RWPE1 (cell line): ENCODE data around the gene ATXN2.

Experiments
- CTCF ChIA-PET: fragments of 350-600 bp; sonication (Branson Sonifier 250); formaldehyde crosslinking; extraction: SDS; loops from one replicate; lab custom pipeline; 2021; lab: Yijun Ruan, JAX
- POLR2A ChIA-PET: fragments of 400-600 bp; formaldehyde crosslinking; extraction: SDS; loops from one replicate; lab custom pipeline; 2020; ENCODE audit warnings: antibody characterized with exemption; ENCODE audit not compliant: low non-redundant PET; lab: Yijun Ruan, JAX
- DNase-seq: peaks from one replicate; pipeline ENCODE4 v3.0.0; 2012; ENCODE audit warnings: low spot score
- H3K27ac ChIP-seq: fragments of 450-650 bp; 2 replicates; pipeline ENCODE4 v1.5.1; 2017
- TF ChIP-seq, protein P1 (sequence below): fragments of 450-650 bp; conservative IDR thresholded peaks from 2 replicates; pipeline ENCODE4 v1.5.1; 2017; ENCODE audit warnings: low read depth, mild to moderate bottlenecking

Gene ATXN2

DNA sequence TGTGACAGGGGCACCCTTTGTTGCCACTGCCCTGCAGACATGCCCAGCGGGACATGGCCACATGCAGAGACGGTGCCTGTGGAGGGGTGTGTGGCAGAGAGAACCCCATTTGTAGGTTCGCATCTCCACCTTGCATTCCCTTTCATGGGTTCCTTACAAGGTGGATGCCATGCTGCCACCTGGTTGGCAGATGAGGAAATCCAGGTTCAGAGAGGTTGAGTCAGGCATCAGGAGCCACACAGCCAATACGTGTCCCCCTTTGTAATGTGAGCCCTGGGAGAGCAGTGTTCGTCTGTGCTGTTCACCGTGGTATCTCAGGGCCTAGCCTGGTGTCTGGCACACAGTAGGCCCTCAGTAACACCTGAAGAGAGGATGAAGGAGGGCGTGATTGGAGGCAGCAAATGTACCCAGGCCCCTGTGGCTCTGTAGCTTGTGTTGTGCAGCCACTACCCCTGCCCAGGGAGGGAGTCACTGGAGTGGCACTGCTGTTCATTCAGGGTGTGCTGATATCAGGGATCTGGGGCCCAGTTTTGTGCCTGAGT is 184.3 kb downstream of the ATXN2 start:
- POLR2A ChIA-PET, result no interaction called here

DNA sequence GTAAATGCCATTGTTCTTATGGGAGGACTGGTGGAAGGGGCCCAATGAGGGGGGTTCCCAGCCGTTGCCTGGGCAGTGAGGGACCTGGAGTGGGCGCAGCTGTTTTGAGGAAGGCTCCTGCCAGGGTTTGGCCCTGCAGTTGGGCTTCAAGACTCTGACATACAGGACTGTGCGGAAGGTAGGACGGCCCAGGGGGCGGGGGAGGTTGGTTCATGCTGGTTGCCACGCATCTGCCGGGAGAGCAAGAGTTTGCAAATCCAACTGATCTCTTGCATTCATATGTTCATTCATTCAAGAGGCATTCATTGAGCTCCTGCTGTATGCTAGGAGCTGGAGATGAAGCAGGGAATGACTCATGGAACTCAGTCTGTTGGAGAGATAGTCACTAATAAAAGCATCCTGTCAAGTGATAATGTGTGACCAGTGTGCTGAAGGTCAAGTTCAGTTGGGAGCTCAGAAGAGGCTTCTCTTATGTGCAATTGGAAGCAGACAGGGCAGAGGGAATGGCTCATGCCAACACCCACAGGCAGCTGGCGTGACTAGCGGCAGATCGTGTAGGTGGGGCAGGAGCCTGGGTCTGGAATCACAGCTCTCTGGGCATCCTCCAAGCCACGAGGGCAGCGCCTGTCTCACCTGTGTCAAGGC is 185.6 kb downstream of the ATXN2 start:
- no peak for DNase-seq
- ChIA-PET POLR2A (no interaction called here), CTCF (interaction anchor here (0.6 to 2.7 kb wide), 6 partner anchors 17 to 996 kb away, joined by 3 to 16 read pairs (median 4); no protein-coding TSS in a partner anchor)
- TF ChIP-seq, protein P1, sequence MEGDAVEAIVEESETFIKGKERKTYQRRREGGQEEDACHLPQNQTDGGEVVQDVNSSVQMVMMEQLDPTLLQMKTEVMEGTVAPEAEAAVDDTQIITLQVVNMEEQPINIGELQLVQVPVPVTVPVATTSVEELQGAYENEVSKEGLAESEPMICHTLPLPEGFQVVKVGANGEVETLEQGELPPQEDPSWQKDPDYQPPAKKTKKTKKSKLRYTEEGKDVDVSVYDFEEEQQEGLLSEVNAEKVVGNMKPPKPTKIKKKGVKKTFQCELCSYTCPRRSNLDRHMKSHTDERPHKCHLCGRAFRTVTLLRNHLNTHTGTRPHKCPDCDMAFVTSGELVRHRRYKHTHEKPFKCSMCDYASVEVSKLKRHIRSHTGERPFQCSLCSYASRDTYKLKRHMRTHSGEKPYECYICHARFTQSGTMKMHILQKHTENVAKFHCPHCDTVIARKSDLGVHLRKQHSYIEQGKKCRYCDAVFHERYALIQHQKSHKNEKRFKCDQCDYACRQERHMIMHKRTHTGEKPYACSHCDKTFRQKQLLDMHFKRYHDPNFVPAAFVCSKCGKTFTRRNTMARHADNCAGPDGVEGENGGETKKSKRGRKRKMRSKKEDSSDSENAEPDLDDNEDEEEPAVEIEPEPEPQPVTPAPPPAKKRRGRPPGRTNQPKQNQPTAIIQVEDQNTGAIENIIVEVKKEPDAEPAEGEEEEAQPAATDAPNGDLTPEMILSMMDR, result no peak
- peak overlapping the region; percentile 25 for H3K27ac ChIP-seq

More for the DNA sequence above, 184.3 kb downstream of the ATXN2 start:
- H3K27ac ChIP-seq, result peak overlapping the region; percentile 25
- TF ChIP-seq, protein P1, result no peak
- CTCF ChIA-PET, result interaction anchor here (2.7 kb wide), 1 partner anchor 37 kb away, joined by 16 read pairs; no protein-coding TSS in a partner anchor
- DNase-seq, result no peak

DNA sequence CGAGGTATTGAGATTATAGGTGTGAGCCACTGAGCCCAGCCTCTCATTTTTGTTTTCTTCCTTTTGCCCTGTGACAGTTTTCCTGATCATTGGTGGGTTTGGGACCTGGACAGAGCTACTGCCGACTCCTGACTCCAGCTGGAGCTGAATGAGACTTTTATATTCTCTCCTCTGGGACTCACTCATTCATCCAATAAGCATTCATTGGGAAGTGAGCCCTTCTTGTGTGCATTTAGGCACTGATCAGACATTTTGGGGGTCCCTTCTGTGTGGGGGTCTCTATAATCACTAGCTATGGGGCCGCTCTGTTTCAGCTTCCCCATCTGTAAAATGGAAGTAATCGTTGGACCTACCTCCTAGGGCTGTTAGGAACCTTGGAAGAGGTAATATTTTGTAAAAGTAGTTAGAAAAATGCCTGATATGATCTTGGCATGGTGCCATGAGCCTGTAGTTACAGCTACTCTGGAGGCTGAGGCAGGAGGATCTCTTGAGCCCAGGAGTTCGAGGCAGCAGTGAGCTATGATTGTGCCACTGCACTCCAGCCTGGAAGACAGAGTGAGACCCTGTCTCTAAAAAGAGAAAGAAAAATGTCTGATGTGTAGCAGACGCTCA is 186.2 kb downstream of the ATXN2 start:
- TF ChIP-seq, protein P1, result no peak
- H3K27ac ChIP-seq, result peak overlapping the region; percentile 69
- ChIA-PET CTCF (interaction anchor here (0.6 to 2.7 kb wide), 5 partner anchors 16 to 231 kb away, joined by 3 to 16 read pairs (median 4); no protein-coding TSS in a partner anchor), POLR2A (no interaction called here)
- no peak for DNase-seq

DNA sequence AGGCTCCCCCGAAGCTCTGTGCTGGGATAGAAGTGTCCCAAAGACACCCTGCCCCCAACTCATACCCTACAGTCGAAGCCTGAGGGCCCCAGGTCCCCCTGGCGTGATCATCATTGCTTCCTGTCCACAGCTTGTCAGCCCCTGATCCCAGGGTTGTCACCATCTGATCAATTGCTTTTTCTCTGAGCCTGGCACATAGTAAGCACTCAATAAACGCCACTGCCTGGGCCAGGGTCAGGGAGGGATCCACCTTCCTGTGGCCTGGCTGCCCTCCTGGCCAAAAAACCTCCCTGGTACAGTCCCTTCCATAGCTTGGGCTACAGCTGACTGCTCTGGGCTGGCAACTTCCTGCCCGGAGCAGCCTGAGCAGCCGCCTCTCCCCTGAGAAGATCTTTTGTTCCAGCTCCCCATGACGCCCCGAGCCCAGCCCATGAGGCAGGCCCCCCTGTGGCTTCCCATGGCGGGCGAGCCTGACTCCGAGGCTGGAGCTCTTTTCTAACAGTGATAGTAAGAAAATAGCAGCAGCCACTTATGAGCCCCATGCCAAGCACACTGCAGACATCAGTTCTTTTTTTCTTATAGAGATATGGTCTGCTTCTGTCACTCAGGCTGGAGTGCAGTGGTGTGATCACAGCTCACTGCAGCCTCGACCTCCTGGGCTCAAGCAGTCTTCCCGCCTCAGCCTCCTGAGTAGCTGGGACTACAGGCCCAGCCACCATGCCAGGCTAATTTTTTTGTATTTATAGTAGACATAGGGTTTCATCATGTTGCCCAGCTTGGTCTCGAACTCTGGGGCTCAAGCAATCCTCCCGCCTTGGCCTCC is 186.9 kb downstream of the ATXN2 start:
- ChIA-PET POLR2A (no interaction called here), CTCF (interaction anchor here (0.6 to 2.7 kb wide), 5 partner anchors 15 to 261 kb away, joined by 4 to 16 read pairs (median 7); no protein-coding TSS in a partner anchor)
- TF ChIP-seq, protein P1, result no peak
- H3K27ac ChIP-seq, result peak overlapping the region; percentile 69
- DNase-seq, result no peak

DNA sequence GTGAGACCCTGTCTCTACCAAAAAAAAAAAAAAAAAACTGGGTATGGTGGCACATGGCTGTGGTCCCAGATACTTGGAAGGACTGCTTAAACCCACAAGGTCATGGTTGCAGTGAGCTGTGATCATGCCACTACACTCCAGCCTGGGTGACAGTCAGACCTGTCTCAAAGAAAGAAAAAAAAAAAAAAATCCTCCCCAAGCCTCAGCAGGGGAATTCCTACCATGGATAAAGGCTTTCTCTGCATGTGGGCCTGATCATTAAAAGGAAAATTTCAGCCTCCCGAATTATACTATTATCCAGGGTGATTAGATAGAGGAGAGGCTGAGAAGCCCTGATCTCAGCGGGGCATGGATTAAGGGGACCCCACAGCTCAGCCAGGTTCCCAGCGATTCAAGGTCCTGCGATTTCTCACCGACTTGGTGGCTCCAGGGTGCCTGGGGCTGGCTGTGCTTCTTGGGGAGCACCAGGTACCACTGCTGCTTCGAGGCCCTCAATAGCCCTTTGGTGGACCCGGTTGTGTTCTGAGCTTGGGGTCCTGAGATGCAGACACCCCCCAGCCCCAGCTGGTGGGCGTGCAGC is 187.8 kb downstream of the ATXN2 start:
- ChIA-PET POLR2A (no interaction called here), CTCF (interaction anchor here (0.6 to 2.0 kb wide), 4 partner anchors 12 to 262 kb away, joined by 3 to 7 read pairs (median 4); no protein-coding TSS in a partner anchor)
- TF ChIP-seq, protein P1, result no peak
- no peak for DNase-seq
- peak overlapping the region; percentile 69 for H3K27ac ChIP-seq
